GM12875 (cell line): ENCODE measurements around the gene MUC3A.
"Not testable (repeated sequence)": the region's sequence is repeated elsewhere in the genome, so short reads cannot be mapped to it uniquely, and the experiment has no call there.

Experiments
- H3K4me3 ChIP-seq: one replicate; pipeline ENCODE4 v1.5.1; 2011; ENCODE audit warnings: low read depth, low read length, control low read depth
- TF ChIP-seq, protein P1 (sequence below): IDR thresholded peaks from 2 replicates; pipeline ENCODE4 v1.5.1; 2011; ENCODE audit warnings: low read depth, mild to moderate bottlenecking, control low read depth, inconsistent platforms, low read length, moderate library complexity, borderline replicate concordance; ENCODE audit not compliant: insufficient read depth

The MUC3A gene, protein sequence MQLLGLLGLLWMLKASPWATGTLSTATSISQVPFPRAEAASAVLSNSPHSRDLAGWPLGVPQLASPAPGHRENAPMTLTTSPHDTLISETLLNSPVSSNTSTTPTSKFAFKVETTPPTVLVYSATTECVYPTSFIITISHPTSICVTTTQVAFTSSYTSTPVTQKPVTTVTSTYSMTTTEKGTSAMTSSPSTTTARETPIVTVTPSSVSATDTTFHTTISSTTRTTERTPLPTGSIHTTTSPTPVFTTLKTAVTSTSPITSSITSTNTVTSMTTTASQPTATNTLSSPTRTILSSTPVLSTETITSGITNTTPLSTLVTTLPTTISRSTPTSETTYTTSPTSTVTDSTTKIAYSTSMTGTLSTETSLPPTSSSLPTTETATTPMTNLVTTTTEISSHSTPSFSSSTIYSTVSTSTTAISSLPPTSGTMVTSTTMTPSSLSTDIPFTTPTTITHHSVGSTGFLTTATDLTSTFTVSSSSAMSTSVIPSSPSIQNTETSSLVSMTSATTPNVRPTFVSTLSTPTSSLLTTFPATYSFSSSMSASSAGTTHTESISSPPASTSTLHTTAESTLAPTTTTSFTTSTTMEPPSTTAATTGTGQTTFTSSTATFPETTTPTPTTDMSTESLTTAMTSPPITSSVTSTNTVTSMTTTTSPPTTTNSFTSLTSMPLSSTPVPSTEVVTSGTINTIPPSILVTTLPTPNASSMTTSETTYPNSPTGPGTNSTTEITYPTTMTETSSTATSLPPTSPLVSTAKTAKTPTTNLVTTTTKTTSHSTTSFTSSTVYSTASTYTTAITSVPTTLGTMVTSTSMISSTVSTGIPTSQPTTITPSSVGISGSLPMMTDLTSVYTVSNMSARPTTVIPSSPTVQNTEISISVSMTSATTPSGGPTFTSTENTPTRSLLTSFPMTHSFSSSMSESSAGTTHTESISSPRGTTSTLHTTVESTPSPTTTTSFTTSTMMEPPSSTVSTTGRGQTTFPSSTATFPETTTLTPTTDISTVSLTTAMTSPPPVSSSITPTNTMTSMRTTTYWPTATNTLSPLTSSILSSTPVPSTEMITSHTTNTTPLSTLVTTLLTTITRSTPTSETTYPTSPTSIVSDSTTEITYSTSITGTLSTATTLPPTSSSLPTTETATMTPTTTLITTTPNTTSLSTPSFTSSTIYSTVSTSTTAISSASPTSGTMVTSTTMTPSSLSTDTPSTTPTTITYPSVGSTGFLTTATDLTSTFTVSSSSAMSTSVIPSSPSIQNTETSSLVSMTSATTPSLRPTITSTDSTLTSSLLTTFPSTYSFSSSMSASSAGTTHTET (N-terminal part only)

DNA sequence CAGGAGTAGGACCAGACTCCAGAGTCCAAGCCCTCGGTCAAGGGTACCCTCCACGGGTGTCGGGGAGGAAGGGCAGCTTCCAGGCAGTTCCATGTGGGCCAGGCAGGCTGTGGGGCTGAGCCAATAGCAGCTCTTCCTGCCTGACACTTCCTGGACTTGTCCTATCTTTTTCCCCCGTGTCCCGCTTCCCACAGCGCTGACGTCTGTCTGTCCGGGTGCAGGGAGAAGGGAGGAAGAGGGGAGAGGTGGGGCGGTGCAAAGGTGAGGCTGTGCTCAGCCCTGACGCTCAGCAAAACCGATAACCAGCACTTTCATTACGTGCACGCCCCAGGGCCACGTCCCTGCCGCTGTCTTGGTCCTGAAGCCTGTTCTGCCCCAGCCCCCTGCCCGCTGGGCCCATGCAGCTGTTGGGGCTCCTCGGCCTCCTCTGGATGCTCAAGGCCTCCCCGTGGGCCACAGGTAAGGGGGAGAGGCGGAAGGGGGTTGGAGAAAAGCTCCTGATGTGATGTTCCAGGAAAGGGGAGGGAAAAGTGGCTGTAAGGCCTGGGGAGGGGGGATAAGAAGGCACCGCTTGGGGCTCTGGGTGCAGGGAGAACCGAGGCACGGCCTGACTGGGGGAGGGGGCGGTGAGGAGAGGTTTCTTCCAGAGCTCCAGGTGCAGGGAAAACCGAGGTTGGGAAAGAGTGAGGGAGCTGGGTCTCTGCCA is at the start of gene MUC3A:
Gene MUC3A (plus strand): TSS at position 308 of the 706 bp plus-strand sequence. CDS start 91 bp downstream, at position 399.
- TF ChIP-seq, protein P1, sequence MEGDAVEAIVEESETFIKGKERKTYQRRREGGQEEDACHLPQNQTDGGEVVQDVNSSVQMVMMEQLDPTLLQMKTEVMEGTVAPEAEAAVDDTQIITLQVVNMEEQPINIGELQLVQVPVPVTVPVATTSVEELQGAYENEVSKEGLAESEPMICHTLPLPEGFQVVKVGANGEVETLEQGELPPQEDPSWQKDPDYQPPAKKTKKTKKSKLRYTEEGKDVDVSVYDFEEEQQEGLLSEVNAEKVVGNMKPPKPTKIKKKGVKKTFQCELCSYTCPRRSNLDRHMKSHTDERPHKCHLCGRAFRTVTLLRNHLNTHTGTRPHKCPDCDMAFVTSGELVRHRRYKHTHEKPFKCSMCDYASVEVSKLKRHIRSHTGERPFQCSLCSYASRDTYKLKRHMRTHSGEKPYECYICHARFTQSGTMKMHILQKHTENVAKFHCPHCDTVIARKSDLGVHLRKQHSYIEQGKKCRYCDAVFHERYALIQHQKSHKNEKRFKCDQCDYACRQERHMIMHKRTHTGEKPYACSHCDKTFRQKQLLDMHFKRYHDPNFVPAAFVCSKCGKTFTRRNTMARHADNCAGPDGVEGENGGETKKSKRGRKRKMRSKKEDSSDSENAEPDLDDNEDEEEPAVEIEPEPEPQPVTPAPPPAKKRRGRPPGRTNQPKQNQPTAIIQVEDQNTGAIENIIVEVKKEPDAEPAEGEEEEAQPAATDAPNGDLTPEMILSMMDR, result no peak
- no peak within 1 kb of the TSS for H3K4me3 ChIP-seq

DNA sequence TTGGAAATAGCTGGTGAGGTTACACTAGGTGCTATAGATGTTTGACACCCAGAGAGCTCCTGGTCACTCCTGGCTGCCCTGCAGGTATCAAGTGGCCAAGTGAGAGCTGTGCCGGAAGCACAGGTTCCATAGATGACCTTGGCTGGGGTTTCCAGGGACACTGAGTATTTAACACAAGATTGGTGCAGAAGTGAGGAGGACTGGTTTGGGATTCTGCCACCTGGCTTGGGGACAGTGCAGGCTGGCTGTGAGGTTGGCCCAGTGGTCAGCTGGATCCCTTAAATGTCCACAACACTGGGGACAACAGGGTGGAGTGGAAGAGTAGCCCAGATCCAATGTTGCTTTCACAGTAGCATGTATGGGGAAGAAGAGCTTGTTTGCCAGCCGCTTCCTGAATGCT is 48.4 kb upstream of the MUC3A start:
- TF ChIP-seq, protein P1, result no peak
- no peak overlapping the region for H3K4me3 ChIP-seq

DNA sequence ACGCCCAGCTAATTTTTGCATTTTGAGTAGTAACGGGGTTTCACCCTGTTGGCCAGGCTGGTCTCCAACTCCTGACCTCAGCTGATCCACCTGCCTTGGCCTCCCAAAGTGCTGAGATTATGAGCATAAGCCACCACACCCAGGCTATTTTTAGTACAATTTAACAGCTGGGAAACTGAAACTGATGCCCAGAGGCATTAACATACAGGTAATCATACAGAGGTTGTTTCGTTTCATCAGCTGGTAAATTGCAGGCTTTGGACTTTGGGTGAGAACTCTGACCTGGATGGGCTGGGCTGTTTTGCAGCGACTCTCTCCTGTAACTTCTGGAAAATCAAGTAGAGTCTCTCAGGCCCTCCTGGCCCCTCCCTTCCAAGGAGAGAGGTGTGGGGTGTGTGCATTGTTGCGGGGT is 47.4 kb upstream of the MUC3A start:
- TF ChIP-seq, protein P1, result no peak
- no peak overlapping the region for H3K4me3 ChIP-seq

DNA sequence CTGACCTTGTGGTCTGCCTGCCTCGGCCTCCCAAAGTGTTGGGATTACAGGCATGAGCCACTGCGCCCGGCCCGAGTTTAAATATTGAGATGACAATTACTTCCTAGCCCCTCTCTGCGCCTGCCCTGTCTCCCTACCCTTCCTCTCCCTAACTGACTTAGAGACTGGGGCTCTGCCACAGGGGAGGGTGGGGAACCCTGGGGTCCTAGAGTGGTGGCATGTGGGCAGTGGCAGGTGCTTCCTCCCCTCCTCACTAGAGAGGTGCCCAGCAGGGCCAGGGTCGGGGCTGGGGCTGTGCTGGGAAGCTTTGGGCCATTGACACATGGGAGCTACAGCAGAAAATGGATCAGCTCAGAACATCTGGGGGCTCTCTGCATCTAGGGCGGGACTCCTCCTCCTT is 46.7 kb upstream of the MUC3A start:
- TF ChIP-seq, protein P1, result no peak
- no peak overlapping the region for H3K4me3 ChIP-seq

DNA sequence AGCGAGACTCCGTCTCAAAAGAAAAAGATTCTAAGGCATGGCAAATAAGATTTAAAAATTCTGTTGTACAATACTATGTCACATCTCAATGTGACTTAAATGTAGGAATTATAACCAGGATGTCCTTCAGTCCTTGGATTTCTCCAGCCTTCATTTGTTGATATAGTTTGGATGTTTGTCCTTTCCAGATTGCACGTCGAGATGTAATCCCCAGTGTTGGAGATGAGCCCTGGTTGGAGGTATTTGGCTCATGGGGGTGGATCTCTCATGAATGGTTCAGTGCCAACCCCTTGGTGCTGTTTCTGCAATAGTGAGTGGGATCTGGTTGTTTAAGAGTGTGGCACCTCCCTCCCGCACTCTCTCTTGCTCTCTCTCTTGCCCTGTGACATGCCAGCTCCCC is 40.8 kb upstream of the MUC3A start:
- TF ChIP-seq, protein P1, result no peak
- no peak overlapping the region for H3K4me3 ChIP-seq

DNA sequence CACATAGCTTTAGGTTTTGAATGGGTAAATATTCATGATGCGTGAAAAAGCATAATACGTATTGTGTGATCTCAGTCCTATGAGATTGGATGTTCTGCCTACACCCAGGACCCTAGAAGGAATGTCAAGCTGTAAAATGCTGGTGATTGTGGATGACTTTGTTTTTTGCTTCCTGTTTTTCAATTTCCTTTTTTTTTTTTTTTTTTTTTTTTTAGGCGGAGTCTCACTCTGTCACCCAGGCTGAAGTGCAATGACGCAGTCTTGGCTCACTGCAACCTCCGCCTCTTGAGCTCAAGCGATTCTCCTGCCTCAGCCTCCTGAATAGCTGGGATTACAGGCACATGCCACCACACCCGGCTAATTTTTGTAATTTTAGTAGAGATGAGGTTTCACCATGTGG is 38.9 kb upstream of the MUC3A start:
- not testable (repeated sequence) for H3K4me3 ChIP-seq
